NCI-H2107 (cell line): ENCODE results near the gene SOHLH1.
"Not testable (repeated sequence)": the region's sequence is repeated elsewhere in the genome, so short reads cannot be mapped to it uniquely, and the experiment has no call there.

Experiments used
- DNase-seq: peaks from one replicate; lab custom pipeline; 2025; lab: John Stamatoyannopoulos, UW

SOHLH1 gene

DNA sequence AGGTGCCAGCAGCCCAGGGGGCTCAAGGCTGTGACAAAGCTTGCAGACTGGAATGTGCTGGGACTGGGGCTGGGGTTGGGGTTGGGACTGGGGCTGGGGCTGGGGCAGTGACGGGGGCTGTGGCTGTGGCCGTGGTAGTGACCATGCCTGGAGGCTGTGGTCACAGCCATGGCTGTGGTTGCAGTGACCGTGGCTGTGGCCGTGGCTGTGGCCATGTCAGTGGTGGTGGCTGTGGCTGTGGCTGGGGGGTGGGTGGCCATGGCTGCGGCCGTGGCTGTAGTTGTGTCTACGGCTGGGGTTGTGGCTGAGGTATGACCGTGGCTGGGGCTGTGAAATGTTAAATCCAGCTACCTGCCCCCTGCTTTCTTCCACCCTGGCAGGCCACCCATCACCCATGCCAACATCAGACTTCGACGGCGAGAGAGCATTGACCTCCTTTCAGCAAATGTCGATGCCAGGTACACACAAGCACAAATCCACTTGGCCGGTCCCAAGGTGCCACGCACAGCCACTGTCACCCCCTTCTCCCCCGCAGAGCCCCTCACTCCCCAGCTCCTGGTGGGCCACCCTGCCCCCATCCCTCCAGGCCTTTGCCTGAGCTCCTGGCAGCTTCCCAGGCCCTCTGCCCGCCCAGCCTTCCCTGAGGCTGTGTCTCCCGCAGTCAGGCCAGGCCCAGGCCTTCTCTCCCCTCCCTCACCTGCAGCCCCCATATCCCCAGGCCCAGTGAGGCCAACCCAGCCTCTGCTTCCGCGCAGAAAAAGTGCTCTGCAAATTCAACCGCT lies 20.9 kb downstream of the SOHLH1 start:
- no peak for DNase-seq

- no peak for DNase-seq
Measured at GRCh38 chr9:135677641-135678168, 21.6 kb downstream of the SOHLH1 start.

GRCh38 chr9:135676891-135677290 lies 22.4 kb downstream of the SOHLH1 start:
- DNase-seq, result no peak

DNA sequence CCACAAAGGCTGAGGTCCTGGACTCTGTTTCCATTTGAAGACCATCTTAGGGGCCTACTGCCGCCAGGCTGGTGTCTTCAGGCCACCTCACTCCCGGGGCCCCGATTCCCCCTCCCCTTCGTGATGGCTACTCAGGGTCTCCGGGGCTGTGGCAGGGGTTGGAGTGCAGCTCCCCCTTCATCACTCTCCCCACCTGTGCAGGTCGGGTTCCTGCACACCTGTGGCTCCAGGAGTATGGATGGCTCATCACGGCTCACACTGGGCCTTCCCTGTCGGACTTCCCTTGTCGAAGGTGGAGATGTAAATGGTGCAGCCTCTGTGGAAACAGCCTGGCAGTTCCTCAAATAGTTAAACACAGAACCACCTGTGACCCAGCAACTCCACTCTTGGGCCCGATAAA lies 24.3 kb downstream of the SOHLH1 start:
- DNase-seq, result no peak

DNA sequence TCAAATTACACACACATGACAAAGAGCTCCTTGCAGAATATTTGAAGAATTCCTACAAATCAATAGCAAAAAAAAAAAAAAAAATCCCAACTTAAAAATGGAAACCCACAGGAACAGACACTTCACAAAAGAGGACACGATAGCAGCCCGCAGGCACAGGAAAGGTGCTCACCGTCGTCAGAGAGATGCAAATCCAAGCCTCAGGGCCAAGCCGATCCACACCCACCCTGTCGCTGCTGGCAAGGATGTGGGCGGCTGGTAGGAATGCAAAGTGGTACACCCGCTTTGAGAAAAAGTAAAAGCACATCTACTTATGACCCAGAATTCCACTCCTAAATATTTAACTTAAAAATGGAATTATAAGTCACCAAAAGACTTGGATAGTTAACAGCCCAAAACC lies 25.3 kb downstream of the SOHLH1 start:
- no peak for DNase-seq

DNA sequence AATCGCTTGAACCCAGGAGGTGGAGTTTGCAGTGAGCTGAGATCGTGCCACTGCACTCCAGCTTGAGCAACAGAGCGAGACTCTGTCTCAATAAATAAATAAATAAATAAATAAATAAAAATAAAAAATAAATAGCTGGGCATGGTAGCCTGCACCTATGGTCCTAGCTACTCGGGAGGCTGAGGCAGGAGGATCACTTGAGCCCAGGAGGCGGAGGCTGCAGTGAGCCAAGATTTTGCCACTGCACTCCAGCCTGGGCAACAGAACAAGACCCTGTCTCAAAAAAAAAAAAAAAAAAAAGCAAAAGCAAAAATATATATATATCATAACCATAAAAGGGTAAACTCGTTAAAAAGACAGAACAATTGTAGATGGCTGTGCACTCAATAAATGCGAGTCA lies 26.5 kb downstream of the SOHLH1 start:
- DNase-seq, result not testable (repeated sequence)

- DNase-seq, result no peak
Measured at GRCh38 chr9:135671591-135672041, 27.7 kb downstream of the SOHLH1 start.

DNA sequence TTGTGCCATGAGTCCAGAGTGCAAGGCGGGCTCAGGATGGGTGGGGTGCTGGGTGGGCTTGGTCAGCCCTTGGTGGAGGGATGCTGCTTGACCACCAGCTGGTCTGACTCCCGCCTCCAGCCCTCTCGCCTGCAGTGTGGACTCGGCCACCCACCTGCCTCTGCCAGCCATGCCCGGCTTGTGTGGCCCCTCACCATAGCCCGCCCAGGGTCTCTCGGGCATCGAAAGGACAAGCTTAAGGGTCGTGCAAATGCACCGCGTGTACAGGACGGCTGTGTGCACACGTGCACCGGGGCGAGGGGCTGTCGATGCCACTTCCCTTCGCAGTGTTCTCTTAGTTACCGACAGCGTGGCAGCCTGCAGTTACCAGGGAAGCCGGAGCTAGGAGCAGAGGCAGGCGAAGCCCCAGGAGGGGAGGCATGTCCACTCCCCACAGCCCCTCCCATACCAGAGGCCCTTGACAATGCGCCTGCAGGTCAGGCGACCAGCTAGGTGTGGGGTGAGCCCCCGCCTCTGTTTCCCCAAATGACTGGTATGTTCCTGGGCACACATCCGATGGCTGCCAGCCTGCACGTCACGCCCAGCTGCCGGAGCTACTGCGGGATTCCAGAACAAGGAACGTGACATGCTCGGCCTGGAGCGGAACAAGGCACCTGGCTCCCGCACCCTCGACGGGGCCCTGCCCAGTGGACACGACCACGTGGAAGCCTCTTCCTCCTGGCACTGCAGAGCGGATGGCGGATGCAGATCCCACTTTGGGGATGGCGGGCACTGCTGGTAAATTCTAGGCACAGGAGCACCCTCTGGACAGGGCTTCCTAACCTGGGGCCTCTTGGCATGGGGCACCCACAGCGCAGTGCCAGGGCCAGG lies 28.3 kb downstream of the SOHLH1 start:
- no peak for DNase-seq

DNA sequence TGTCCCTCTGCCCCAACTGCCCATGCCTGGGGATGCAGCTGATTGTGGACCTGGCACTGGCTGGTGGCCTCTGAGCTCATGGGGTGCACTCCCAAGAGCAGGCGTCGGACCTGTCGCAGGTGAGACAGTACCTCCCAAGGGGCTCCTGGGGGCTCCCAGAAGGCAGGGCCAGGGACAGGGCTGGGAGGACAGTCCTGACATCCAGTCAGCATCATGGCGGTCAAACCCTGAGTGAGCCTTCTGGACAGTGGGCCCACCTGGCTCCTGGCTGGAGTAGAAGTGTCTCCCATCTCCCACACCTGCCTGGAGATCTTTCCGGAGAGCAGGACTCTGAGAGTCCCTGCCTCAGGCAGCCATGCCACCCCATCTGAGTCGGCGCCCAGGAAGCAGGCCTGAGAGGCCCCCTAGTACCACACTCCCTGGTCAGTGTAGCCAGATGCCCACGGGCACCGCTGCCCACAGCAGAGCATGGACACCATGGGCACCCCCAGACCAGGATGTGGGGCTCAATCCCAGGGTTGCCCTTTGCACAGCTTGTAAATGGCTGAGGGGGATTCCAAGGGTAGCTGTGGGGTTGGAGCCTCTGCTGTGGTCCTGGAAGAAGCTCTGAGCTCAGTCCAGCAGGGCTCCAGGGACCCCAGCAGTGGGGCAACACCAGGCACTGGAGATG lies 29.5 kb downstream of the SOHLH1 start:
- no peak for DNase-seq

DNA sequence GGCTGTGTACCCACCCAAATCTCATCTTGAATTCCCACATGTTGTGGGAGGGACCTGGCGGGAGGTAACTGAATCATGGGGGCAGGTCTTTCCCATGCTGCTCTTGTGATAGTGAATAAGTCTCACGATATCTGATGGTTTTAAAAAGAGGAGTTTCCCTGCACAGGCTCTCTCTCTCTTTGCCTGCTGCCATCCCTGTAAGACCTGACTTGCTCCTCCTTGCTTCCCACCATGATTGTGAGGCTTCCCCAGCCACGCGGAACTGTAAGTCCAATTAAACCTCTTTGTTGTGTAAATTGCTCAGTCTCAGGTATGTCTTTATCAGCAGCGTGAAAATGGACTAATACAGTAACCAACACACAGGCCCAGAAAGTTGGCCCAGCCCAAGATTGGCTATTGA lies 30.3 kb downstream of the SOHLH1 start:
- not testable (repeated sequence) for DNase-seq

DNA sequence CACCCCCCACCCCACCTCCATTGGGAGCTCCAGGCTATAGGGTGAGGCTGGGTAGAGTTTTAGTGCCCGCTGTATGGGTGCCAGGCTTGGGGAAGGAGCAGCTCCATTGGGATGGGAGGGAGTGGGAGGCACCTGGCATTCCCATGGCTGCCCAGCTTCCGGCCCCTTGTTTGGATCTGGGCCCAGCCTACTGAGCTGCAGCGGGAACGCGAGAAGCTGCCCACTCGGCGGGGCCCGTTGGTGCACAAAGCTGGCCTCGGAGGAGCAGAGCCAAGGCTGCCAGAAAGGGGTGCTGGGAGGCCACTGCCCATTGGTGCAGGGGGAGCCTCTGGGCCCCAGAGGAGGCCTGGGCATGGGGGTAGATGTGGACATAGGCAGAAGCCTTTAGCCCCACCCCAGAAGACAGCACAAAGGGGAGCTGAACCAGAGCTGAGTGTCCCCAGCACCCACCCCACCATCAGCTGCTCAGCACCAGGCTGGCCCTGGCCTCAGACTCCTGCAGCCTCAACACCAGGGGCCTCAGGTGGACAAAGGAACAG lies 31.7 kb downstream of the SOHLH1 start:
- DNase-seq, result no peak

- DNase-seq, result no peak
Measured at GRCh38 chr9:135666534-135667462, 32.5 kb downstream of the SOHLH1 start.

- no peak for DNase-seq
Measured at GRCh38 chr9:135665795-135666189, 33.5 kb downstream of the SOHLH1 start.

GRCh38 chr9:135664801-135665794 lies 34.2 kb downstream of the SOHLH1 start:
- no peak for DNase-seq

DNA sequence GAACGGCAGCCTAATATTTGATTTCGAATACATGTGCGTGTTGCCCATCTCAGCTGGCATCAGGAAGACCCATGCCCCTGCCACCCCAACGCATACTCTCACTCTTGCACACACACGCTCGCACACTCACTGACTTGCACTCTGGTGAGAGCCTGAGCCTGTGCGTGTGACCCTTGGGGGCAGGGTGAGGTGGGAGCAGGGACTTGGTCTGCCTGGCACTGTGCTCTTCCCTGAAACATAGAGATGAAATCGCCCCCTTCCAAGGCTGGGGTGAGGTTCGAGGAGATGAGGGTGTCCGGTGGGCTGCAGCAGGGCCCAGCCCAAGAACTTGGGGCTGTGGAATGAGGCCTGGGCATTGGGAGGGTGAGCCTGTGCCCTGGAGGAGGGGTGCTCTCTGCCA lies 35.0 kb downstream of the SOHLH1 start:
- DNase-seq, result no peak

DNA sequence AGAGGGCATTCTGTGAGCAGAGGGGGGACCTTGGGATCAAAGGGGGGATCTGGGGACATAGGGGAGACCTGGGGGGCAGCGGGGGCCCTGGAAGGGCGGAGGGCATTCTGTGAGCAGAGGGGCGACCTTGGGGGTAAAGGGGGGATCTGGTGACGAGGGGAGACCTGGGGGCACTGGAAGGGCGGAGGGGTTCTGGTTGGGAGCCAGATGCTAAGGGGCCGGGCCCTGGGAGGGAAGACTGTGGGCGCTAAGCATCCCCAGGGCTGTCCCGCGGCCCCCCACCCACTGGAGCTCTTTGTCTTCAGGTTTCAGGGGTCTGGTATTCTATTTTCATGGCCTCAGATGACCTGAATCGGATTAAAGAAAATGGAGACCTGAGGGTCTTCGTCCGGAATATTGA lies 35.4 kb downstream of the SOHLH1 start:
- DNase-seq, result no peak

DNA sequence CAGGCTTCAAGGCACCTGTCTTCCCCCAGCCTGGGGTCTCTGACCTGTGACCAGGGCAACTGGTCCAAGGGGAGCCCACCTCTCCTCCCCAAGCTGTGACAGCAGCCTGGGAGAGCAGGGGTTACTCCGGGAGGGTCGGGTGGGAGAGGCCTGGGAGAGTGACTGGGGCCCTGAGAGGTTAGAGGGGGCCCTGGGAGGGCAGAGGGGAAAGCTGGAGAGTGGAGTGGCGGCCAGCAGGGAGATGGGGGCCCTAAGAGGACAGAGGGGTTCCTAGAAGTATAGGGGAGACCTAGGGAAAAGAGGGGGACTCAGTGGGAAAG lies 35.9 kb downstream of the SOHLH1 start:
- DNase-seq, result no peak

DNA sequence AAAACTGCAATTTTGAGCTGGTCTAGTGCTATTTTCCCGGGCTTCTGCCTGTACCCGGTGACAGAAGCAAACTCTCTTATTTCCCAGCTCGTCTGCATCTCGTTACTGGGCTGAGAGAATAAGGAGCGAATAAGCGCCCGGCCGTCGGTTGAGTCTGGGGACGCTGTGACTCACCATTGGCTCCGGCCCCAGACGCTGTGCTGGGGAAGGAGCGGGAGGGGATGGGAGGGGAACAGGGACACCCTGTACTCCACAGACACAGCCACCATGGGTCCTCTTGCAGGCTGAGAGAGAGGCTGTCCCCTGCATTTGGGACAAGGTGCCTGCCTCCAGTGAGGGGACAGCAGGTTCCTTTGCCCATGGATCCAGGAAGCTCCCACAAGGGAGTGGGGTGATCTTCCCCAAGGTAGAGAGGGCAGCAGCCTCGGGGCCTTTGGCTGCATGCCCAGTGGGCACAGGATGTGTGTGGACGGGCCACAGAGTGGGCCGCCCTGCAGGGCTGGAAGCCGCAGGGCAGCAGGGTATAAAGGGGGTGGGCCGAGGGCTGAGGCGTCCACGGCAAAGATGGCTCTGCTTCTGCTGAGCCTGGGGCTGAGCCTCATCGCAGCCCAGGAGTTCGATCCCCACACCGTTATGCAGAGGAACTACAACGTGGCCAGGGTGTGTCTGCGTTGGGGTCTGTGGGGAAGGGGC lies 36.4 kb downstream of the SOHLH1 start, which contains the start of gene LCN9:
LCN9 (plus strand) TSS at position 552 of the 693 bp plus-strand sequence; CDS start at position 565, 13 bp downstream.
- DNase-seq, result no peak
